Neuronal stem cell (in vitro differentiated cells): ENCODE results near the gene SETD9.

Experiments used
- DNase-seq: peaks from one replicate; pipeline ENCODE4 v3.0.0-alpha.2; 2013; ENCODE audit warnings: low spot score
- H2AFZ ChIP-seq: one replicate; pipeline ENCODE4 v1.6.1; 2013; ENCODE audit warnings: mild to moderate bottlenecking, low read length, inconsistent platforms
- H2AK5ac ChIP-seq: 2 replicates; pipeline ENCODE4 v1.6.1; 2013; ENCODE audit warnings: low read depth, mild to moderate bottlenecking, inconsistent platforms, low read length, moderate library complexity, mixed read lengths
- H2BK120ac ChIP-seq: 2 replicates; pipeline ENCODE4 v1.6.1; 2013; ENCODE audit warnings: low read depth, mild to moderate bottlenecking, inconsistent platforms, low read length, moderate library complexity, mixed read lengths
- H2BK12ac ChIP-seq: one replicate; pipeline ENCODE4 v1.6.1; 2013; ENCODE audit warnings: low read length, inconsistent platforms
- H2BK15ac ChIP-seq: 2 replicates; pipeline ENCODE4 v1.6.1; 2013; ENCODE audit warnings: mild to moderate bottlenecking, low read length, inconsistent platforms, mixed read lengths
- H2BK5ac ChIP-seq: one replicate; pipeline ENCODE4 v1.6.1; 2013; ENCODE audit warnings: inconsistent platforms, mild to moderate bottlenecking, low read length, moderate library complexity
- H3K14ac ChIP-seq: one replicate; pipeline ENCODE4 v1.6.1; 2013; ENCODE audit warnings: low read length, inconsistent platforms
- H3K18ac ChIP-seq: 2 replicates; pipeline ENCODE4 v1.6.1; 2013; ENCODE audit warnings: low read length, inconsistent platforms
- H3K23ac ChIP-seq: 2 replicates; pipeline ENCODE4 v1.6.1; 2013; ENCODE audit warnings: low read depth, mild to moderate bottlenecking, mixed read lengths, low read length, inconsistent platforms; ENCODE audit not compliant: poor library complexity
- H3K27ac ChIP-seq: replicated peaks from 3 replicates; pipeline ENCODE4 v1.5.1; 2013; ENCODE audit warnings: low read length, inconsistent platforms
- H3K27me3 ChIP-seq, 3 experiments: 2 replicates each; pipeline ENCODE4 v1.6.1; 2013; ENCODE audit warnings: low read length in 3 of 3, mild to moderate bottlenecking in 2 of 3, inconsistent platforms in 1 of 3, low read depth in 1 of 3, mixed read lengths in 1 of 3, moderate library complexity in 1 of 3; ENCODE audit not compliant: control insufficient read depth in 3 of 3, insufficient read depth in 3 of 3
- H3K36me3 ChIP-seq, 2 donors: replicated peaks in 1 of 2; 2 replicates each; pipeline ENCODE4 v1.6.1; 2013; ENCODE audit warnings: low read length in 2 of 2; ENCODE audit not compliant: control insufficient read depth in 2 of 2, insufficient read depth in 2 of 2
- H3K4ac ChIP-seq: 2 replicates; pipeline ENCODE4 v1.6.1; 2013; ENCODE audit warnings: inconsistent platforms, mild to moderate bottlenecking, low read length, moderate library complexity
- H3K4me1 ChIP-seq, 2 donors: 1 replicate in 1 of 2; 2 replicates in 1 of 2; pipeline ENCODE4 v1.6.1; 2013; ENCODE audit warnings: low read length in 2 of 2, low read depth in 1 of 2; ENCODE audit not compliant: control insufficient read depth in 2 of 2, insufficient read depth in 1 of 2
- H3K4me2 ChIP-seq: one replicate; pipeline ENCODE4 v1.6.1; 2013; ENCODE audit warnings: mild to moderate bottlenecking, low read length, inconsistent platforms; ENCODE audit not compliant: insufficient read depth, poor library complexity, severe bottlenecking
- H3K4me3 ChIP-seq, 2 donors: 2 replicates each; pipeline ENCODE4 v1.5.1; 2013; ENCODE audit warnings: low read length in 2 of 2, mild to moderate bottlenecking in 2 of 2, inconsistent platforms in 1 of 2, moderate library complexity in 1 of 2
- H3K79me1 ChIP-seq: one replicate; pipeline ENCODE4 v1.6.1; 2013; ENCODE audit warnings: low read depth, mild to moderate bottlenecking, inconsistent platforms, low read length, moderate library complexity
- H3K9ac ChIP-seq: one replicate; pipeline ENCODE4 v1.6.1; 2013; ENCODE audit warnings: mild to moderate bottlenecking, low read depth, low read length, inconsistent platforms; ENCODE audit not compliant: poor library complexity
- H3K9me3 ChIP-seq, 2 donors: replicated peaks in 1 of 2; 2 replicates each; pipeline versions ENCODE3 to v1.6.1; 2013; ENCODE audit warnings: low read length in 2 of 2, mild to moderate bottlenecking in 2 of 2, inconsistent platforms in 1 of 2, low read depth in 1 of 2, mixed read lengths in 1 of 2, moderate library complexity in 1 of 2; ENCODE audit not compliant: control insufficient read depth in 2 of 2, insufficient read depth in 1 of 2
- H4K8ac ChIP-seq: one replicate; pipeline ENCODE4 v1.6.1; 2013; ENCODE audit warnings: low read depth, mild to moderate bottlenecking, inconsistent platforms, low read length, moderate library complexity
- H4K91ac ChIP-seq: one replicate; pipeline ENCODE4 v1.6.1; 2013; ENCODE audit warnings: low read length, low read depth, mild to moderate bottlenecking, inconsistent platforms; ENCODE audit not compliant: poor library complexity
- WGBS, 2 donors: extraction: QIAGEN DNeasy Blood & Tissue Kit; methylation state at CpG; one replicate each; pipeline ENCODE4 v1.1.7; 2013; ENCODE audit warnings: missing lambda C conversion rate in 2 of 2, mixed read lengths in 1 of 2; ENCODE audit not compliant: insufficient read length in 2 of 2, insufficient replicate concordance in 1 of 2; ENCODE audit errors: extremely low coverage in 2 of 2; 5-methylcytosine and 5-hydroxymethylcytosine counted together

SETD9 gene

DNA sequence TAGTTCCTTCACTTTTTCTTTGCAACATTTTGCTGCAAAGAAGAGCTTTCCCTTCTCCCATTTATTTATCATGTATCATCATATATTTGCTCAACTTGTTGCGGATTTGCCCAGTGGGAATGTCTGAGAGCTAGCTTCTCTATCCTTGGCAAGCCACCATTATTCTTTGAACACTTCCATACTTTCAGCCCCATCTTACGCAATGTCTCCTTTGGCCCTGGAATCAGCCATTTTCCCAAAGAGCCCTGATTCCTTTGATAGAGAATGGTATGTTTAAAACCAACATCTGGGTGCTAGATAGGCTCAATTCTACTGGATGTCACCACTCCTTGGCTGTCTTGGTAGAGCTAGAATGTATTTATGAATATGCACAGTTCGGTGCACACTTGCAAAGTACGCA, 12.6 kb upstream of the SETD9 start:
- no peak overlapping the region for H2AFZ ChIP-seq
- H4K8ac ChIP-seq: no peak overlapping the region
- H3K4ac ChIP-seq: no peak overlapping the region
- no peak overlapping the region for H3K18ac ChIP-seq
- no peak overlapping the region for H4K91ac ChIP-seq
- H3K9ac ChIP-seq: no peak overlapping the region
- no peak overlapping the region for H2AK5ac ChIP-seq
- WGBS, 2 donors: no CpG with 5 or more reads among the region's 4 CpGs
- H2BK120ac ChIP-seq: no peak overlapping the region
- H3K36me3 ChIP-seq: peaks cover 0 to 32% of the 10 kb centered on the region in 2 donors
- no peaks in the 10 kb centered on the region for H3K4me1 ChIP-seq
- H3K79me1 ChIP-seq: no peaks in the 10 kb centered on the region
- DNase-seq: no peak
- H2BK5ac ChIP-seq: no peak overlapping the region
- no peak overlapping the region for H3K4me3 ChIP-seq
- no peak overlapping the region for H3K14ac ChIP-seq
- no peak overlapping the region for H3K27ac ChIP-seq
- no peaks in the 10 kb centered on the region for H3K27me3 ChIP-seq
- H2BK15ac ChIP-seq: no peak overlapping the region
- H2BK12ac ChIP-seq: no peak overlapping the region
- no peak overlapping the region for H3K4me2 ChIP-seq
- no peaks in the 10 kb centered on the region for H3K9me3 ChIP-seq
- no peak overlapping the region for H3K23ac ChIP-seq

DNA sequence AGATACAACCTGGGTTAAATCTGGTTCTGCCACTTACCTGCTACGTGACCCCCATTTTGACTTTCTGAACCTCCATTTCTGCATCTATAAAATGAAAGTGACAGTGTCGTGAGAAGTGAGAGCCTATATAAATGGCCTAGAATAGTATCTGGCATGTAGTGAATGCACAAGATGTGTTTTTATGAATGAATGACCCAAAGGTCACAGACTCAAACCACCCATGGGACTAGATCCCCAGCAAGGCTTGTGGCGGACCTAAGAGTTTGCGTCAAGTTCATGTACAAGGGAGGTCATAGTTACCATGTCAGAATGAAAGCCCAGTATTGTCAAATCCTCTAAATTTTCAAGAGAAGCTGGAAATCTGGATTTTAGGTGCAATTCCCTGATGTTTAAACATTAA, 11.2 kb upstream of the SETD9 start:
- Histone ChIP-seq H3K36me3 (peaks cover 0 to 26% of the 10 kb centered on the region in 2 donors), H3K27me3 (no peaks in the 10 kb centered on the region), H3K4me3 (no peak overlapping the region), H3K79me1 (no peaks in the 10 kb centered on the region), H4K8ac (no peak overlapping the region), H3K18ac (no peak overlapping the region), H2BK120ac (no peak overlapping the region), H3K23ac (no peak overlapping the region), H2BK12ac (no peak overlapping the region), H3K9me3 (no peaks in the 10 kb centered on the region), H2BK5ac (no peak overlapping the region), H3K4ac (no peak overlapping the region), H3K4me1 (no peaks in the 10 kb centered on the region), H3K9ac (no peak overlapping the region), H2AFZ (no peak overlapping the region), H4K91ac (no peak overlapping the region), H3K14ac (no peak overlapping the region), H3K27ac (no peak overlapping the region), H2BK15ac (no peak overlapping the region), H2AK5ac (no peak overlapping the region), H3K4me2 (no peak overlapping the region)
- no CpG with 5 or more reads among the region's 4 CpGs for WGBS, 2 donors
- no peak for DNase-seq

DNA sequence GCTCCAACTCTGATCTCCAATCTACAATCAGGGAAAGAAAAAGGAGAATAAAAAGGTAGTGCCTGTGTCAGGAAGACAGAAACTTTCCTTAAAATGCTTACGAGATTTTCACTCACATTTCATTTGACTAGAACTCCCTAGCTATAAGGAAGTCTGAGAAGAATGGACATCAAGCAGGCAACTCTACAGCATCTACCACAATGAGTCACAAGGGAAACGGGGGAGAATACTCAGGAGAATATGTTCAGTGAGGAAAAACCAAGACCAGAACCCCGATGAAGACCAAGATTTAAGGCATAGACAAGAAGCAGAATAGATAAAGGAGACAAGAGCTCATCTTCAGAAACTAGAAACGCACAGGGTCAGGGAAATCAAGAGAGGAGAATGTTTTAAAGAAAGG, 9.0 kb upstream of the SETD9 start:
- Histone ChIP-seq H3K4me1 (no peaks in the 10 kb centered on the region), H2AK5ac (no peak overlapping the region), H3K4me3 (no peak overlapping the region), H2BK15ac (no peak overlapping the region), H3K36me3 (peaks cover 0 to 6% of the 10 kb centered on the region in 2 donors), H3K27ac (no peak overlapping the region), H4K8ac (no peak overlapping the region), H3K23ac (no peak overlapping the region), H2AFZ (no peak overlapping the region), H3K9me3 (peaks cover 3 to 4% of the 10 kb centered on the region in 2 donors), H2BK12ac (no peak overlapping the region), H3K9ac (no peak overlapping the region), H4K91ac (no peak overlapping the region), H3K79me1 (no peaks in the 10 kb centered on the region), H3K18ac (no peak overlapping the region), H3K4ac (no peak overlapping the region), H3K27me3 (no peaks in the 10 kb centered on the region), H3K4me2 (no peak overlapping the region), H3K14ac (no peak overlapping the region), H2BK120ac (no peak overlapping the region), H2BK5ac (no peak overlapping the region)
- no CpG with 5 or more reads among the region's 4 CpGs for WGBS, 2 donors
- no peak for DNase-seq

GRCh38 chr5:56900858-56901578, 8.4 kb upstream of the SETD9 start:
- H2AFZ ChIP-seq: no peak overlapping the region
- H2BK15ac ChIP-seq: no peak overlapping the region
- no peak overlapping the region for H4K91ac ChIP-seq
- H2AK5ac ChIP-seq: no peak overlapping the region
- no peaks in the 10 kb centered on the region for H3K79me1 ChIP-seq
- peaks cover 0 to 2% of the 10 kb centered on the region in 2 donors for H3K36me3 ChIP-seq
- H3K18ac ChIP-seq: no peak overlapping the region
- peak; percentile 47 for DNase-seq
- H2BK120ac ChIP-seq: no peak overlapping the region
- H3K4ac ChIP-seq: no peak overlapping the region
- peaks cover 3 to 4% of the 10 kb centered on the region in 2 donors for H3K9me3 ChIP-seq
- no CpG with 5 or more reads among the region's 3 CpGs for WGBS, 2 donors
- no peak overlapping the region for H3K14ac ChIP-seq
- no peak overlapping the region for H2BK5ac ChIP-seq
- no peak overlapping the region for H3K27ac ChIP-seq
- no peaks in the 10 kb centered on the region for H3K4me1 ChIP-seq
- H3K4me3 ChIP-seq: no peak overlapping the region
- no peak overlapping the region for H3K9ac ChIP-seq
- no peaks in the 10 kb centered on the region for H3K27me3 ChIP-seq
- H4K8ac ChIP-seq: no peak overlapping the region
- no peak overlapping the region for H3K4me2 ChIP-seq
- no peak overlapping the region for H3K23ac ChIP-seq
- H2BK12ac ChIP-seq: no peak overlapping the region
